HG03354 (cell line): ENCODE results near the gene TMEM184C.
A peak's percentile ranks its signal among the peaks of the same experiment; 100 is the strongest.

ENCODE experiments used
- ATAC-seq: cut with Tn5 transposase; IDR thresholded peaks from one replicate; pipeline ENCODE4 v1.9.1; 2021; ENCODE audit warnings: mild to moderate bottlenecking; ENCODE audit not compliant: unreplicated experiment, poor library complexity, severe bottlenecking

Gene TMEM184C

DNA sequence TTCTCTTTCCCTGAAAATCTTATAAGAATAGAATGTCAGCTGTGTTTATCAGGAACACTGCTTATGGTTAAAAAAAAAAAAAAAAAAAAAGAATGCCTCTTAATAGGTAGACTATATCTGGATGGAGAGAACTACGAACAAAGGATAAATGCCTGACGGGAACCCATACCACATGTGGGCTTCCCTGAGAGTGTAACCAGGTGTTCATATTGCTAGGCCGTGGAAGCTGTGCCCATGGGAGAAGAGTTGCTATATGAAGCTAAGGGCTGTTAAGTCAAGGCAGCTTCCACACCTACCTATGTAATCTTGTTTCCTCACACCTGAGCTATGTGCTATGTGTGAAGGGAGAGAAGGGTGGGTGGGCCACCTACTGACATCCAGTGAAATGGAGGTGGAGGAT, 27.3 kb downstream of the TMEM184C start:
- no peak for ATAC-seq

DNA sequence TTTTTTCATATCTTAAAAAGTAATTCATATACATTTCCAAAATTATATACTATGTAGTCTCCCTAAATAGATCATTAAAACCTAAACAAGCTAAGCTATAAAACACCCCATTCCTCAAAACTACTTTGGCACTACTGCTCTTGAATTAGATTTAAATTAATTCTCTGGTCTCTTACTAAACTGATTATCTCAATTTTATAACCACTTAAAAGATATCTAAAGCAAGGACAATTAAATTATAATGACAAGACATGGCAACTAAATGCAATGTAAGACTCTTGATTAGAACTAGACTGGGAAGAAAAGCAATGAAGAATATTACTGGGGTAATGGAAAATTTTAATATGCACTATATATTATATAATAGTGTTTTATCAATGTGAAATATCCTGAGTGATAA, 27.9 kb downstream of the TMEM184C start:
- ATAC-seq = no peak

DNA sequence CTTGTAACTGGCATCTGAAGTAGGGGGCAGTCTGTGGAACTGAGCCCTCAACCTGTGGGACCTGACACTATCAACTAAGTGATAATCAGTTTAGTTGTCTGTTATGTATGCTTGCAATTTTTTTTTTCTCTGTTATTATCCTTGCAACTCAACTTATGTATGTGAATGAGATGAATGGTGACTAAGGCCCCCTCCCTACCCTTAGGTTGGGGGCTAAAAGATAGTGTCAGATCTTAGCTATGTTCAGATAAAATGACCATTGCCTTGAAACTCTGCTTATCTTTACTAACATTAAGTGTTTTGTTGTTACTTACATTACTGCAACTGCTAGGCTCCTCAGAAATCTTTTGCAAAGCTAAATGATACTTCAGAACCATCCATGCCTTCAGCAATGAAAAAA, 31.5 kb downstream of the TMEM184C start:
- ATAC-seq = no peak

DNA sequence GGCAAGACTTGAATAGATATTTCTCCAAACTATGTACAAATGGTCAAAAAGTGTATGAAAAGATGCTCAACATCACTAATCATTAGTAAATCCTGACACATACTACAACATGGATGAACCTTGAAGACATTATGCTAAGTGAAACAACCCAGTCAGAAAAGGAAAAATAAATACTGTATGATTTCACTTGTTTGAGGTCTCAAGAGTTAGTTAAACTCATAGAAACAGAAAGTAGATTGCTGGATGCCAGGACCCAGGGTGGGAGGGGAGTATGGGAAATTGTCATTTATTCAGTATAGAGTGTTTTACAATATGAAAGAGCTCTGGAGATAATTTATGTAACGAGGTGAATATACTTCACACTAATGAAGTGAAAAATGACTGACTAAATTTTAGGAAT, 34.4 kb downstream of the TMEM184C start:
- ATAC-seq = peak; percentile 61

DNA sequence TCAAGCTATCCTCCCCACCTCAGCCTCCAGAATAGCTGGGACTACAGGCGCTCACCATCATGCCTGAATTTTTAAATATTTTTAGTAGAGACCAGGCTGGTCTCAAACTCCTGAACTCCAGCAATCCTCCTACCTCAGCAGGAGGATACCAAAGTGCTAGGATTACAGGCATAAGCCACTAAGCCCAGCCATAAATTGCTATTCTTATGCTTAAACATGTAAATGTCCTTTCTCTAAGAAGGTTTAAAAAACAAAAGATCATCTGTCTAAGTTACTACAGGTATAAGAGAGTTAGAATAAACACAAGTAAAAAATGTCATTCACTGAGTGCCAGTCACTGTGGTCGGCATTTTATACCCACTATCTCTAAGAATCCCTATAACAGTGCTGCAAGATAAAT, 38.4 kb downstream of the TMEM184C start:
- ATAC-seq = no peak

DNA sequence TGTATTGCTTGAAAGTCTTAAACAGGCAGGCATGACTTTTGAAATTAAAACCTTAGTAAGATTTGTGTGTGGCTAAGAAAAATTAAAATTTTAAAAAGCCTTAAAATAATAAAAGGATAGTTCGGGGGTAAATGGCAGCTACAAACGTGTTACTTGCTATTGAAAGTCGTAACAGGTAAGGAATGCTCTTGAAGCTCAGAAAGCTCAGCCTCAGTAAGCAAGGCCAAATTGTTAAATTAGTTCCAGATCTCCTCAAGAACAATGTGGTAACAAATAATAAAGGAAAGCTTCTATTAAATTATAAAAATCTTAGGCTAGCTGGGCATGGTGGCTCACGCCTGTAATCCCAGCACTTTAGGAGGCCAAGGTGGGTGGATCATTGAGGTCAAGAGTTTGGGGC, 41.3 kb downstream of the TMEM184C start:
- no peak for ATAC-seq

DNA sequence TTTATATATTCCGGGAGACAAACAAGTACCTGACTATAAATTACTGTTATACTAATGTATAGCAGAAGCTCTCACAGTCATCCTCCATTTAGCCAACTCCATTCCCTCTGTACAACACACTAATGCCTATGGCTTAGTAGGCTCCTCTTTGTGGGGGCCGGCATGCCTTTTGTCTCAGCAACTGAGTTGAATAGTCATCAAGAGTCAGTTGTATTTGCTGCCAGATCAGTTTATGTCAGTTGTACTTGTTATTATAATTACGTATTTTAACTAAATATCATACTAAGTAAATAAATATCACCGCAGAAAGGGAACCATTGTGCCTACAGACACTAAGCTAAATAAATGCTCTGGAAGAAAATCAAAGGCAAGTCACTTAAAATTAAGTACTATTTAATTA, 56.9 kb downstream of the TMEM184C start:
- no peak for ATAC-seq

DNA sequence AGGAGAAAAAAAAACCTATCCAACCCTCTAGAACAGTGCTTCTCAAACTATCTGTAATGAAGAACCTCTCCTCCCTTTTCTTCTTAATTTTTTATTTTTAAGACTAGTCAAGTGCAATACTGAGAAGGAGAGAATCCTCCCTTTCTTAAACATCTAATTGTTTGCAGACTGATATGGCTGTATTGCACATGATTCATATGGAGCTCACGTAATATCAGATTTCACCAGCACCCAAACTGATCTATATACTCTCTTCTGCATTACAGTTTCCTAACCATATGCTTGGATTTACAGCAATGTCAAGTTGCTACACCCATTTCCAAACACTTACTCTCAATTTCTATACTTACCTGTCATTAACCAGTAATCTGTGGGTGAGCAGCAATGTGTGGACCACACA, 57.3 kb downstream of the TMEM184C start:
- ATAC-seq = no peak

DNA sequence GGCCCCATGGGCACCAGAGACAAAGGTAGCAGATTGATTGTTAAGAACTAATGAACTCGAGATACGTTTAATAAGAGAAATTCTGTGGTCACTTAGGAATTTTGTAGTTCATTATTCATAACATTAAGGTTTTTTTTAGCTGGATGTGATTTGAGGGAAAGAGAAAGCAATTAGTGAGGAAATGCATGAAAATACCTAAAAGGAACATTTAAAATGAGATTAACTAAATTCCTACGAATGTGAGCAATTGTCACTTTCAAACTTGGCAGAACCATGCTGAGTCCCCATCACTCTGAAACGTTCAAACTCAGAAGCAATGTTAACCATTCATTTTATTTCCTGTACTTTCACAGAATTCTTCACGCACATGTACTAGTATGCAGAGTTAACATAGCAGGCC, 60.9 kb downstream of the TMEM184C start:
- no peak for ATAC-seq

DNA sequence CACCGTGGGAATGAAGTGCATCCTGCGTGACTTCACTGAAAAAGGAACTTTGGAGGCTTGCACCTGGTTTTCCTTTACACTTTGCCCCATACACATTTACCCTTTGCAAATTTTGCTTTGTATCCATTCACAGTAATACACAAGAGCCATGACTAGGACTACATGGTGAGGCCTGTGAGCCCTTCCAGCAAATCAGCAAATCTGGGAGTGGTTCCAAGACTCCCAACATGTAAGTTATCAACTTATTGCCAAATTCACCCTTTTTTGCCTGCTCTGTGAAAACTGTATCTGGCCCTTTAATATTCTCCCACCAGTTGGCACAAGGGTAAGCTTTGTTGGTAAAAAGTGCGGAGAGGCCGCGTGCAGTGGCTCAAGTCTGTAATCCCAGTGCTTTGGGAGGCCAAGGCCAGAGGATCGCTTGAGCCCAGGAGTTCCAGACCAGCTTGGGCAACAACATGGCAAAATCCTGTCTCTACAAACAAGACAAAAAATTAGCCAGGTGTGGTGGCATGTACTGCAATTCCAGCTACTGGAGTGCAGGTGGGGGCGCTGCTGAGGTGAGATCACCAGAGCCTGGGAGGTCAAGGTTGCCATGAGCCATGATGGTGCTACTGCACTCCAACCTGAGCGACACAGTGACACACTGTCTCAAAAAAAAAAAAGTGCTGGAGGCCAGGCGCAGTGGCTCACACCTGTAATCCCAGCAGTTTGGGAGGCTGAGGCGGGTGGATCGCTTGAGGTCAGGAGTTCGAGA, 61.8 kb downstream of the TMEM184C start:
- ATAC-seq = no peak

DNA sequence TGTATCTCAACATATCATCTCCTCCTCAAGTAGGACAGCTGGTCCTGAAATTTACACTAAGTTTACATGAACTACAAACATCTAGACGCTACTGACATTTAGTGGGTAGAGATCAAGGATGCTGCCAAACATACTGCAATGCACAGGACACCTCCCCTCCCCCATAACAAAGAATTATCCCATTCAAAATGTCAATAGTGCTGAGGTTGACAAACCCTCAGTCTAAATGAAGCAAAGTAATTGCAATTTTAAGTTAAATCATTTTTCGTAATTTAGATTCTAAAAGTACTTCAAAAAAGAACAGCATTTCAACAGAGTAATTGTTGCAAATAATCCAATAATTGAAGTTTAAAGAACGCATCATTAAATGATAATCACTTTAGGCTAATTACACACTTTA, 65.6 kb downstream of the TMEM184C start:
- ATAC-seq = no peak

DNA sequence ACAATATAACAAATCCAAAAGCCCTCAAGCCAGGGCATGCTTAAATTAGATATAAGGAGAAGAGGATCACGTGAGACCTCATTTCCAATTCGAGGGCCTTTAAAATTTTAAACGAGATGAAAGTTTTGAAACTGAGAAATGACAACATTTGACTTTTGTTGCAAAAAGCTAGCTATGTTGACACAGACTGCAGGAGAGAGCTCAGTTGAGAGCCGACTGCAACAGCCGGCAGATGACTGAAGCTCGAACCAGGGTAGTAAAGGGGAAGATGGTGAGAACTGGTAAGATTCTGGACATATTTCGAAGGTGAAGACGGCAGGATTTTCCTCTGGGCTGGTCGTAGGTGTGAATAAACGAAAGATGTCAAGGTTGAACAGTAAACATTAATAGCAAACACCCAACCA, 66.0 kb downstream of the TMEM184C start:
- peak; percentile 16 for ATAC-seq

DNA sequence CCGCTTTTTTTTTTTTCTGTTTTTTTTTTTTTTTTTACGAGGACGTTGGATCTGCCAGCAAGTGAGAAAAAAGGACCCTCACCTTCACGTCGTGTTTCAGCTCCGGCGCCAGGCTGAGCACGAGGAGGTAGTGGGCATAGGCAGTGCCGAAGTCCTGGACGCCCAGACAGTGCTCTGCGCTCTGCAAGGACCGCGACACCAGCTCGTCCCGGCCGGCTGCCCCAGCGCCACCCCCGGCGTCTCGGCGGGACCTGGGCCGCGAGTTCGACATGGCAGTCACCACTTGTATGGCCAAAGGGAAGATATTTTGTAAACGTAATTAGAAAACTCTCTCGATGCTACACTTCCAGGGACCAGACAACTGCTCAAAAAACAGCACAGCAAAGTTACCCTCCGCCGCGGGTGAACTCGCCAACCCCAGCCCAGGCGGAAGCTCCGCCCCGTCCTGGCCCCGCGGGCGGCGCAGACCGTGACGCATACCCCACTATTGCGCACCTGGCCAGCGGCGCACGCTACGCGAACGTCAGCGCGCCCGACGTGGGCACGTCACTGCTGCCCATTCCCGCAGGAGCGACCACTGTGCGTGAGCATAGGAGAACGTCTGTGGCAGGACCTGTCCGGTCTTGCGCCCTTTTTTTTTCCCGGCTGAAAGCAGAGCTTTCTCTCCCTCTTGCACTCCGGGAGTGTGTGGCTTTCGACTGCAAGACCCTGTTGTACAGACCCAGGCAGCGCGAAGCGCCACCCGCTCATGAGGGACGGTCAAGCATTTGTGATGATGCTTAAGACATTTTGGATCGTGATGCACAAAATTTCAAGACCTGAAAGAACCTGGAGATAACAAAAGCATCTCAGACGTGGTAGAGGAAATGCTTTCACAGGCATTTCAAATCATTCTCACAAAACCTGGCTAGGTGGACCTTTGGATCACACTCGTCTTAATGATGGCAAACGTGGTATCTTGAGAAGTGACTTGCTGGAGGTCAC, 66.8 kb downstream of the TMEM184C start, which contains the start of gene PRMT9:
TSS of gene PRMT9 (minus strand) at position 447 of the 984 bp plus-strand sequence. CDS start at position 271, 176 bp downstream.
- ATAC-seq = peak; percentile 99

DNA sequence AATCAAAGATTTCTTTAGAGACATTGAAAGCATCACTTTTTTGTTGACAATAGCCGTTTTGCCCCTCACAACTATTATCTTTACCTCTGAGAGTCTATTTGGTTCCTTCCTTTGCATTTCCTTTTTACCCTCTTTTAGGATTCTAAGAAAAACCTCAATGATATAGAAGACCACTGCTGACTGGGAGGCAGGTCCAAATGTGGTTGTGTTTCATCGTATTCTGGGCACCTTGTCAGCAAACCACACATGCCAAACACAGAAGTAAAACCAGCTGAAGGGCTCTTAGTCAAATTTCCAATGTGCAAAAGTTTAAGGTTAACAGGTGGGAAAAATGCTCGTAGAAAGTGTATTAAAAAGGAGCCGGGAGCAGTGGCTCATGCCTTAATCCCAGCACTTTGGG, 71.9 kb downstream of the TMEM184C start:
- ATAC-seq = no peak

DNA sequence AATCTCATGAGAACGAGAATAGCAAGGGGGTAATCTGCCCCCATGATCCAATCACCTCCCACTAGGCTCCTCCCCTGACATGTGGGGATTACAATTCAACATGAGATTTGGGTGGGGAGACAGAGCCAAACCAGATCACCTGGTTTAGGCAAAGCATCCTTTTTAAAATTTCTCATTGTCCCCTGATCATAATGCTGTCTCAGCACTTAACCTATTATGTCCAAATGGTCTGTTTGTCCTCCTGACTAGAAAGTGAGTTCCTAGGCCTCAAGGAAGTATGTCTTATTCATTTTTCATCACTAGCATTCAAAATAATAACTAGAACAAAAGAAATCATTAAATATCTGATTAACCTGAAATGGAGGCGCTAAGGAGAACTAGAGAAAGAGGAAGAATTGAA, 74.6 kb downstream of the TMEM184C start:
- no peak for ATAC-seq

DNA sequence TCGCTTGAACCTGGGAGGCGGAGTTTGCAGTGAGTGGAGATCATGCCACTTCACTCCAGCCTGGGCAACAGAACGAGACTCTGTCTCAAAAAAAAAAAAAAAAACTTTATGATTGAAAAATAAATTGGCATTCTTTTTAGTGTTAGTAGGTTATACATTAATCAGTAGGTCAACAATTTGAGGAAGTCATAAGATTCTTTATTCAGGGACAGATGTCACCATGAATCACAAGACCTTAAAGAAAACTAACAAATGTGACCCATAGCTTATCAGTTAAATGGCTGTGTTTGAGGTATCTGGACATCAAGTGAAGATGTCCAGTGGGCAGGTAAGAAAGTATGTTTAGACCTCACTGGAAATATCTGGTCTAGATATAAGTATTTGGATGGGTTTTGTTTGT, 76.0 kb downstream of the TMEM184C start:
- ATAC-seq = no peak

DNA sequence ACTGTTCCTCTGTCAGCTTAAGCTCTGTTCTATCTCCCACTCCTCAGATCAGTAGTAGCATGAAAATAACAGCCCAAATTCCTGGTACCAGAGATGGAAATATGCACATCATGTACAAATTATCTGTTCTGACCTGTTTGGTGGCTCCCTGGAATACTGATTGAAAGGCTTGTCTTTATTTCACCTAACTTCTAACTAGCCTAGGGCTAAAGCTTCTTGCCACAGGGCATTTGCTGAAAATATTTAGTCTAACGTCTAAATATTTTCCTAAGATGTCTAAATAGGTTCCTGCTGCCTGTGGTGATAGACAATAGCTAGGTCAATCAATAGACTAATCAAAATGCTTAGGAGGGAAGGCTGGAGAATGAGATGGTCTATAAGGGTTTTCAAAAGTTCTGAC, 79.7 kb downstream of the TMEM184C start:
- no peak for ATAC-seq

DNA sequence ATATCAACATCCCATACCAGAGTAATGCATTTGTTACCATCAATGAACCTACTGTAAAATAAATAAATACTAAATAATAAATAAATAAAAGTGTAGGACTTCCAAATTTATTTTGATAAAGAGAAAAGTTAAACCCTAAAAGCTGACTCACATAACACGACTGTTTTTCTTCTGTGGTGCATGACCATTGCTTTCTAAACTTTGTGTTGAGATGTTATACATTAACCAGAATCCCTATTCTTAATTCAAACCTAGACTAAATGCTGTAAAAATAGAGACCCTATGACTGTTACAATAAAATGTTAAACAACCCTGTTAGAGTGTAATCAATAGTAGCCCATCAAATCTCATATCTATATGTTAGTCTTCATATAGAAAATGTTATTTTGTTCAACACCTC, 87.6 kb downstream of the TMEM184C start:
- peak; percentile 62 for ATAC-seq

DNA sequence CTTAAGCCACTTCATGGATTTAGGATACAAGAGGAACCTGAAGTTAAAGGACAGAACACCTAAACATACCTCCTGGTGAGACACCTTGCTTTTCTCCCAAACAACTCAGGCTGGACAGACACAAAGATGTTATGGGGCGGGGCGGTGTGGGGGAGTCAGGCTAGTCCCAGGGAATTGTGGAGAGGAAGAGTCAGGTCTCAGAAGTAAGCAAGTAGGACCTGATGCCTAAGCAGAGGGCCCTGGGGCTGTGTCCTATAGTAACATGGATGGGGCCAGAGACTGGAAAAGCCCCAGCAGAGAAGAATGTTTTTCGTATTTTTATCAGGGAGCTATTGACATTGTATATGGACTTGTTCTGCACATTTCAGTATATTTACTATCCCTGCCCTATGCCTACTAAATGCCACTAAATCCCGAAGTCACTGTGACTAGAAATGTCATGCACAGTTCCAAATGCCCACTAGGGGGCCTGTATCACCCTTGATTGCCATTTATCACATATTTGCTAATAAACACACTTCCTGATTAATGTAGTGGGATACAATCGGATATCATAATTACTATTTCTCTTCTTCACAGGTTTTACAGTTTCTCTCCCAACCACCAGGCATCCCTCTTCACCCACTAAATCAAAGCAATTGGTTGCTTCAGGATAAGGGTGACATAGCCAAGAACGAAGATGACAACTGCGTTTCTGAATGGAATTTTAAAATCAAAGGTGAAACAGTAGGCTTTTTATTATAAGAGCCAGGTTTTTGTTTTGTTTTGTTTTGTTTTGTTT, 90.9 kb downstream of the TMEM184C start:
- peak; percentile 77 for ATAC-seq

DNA sequence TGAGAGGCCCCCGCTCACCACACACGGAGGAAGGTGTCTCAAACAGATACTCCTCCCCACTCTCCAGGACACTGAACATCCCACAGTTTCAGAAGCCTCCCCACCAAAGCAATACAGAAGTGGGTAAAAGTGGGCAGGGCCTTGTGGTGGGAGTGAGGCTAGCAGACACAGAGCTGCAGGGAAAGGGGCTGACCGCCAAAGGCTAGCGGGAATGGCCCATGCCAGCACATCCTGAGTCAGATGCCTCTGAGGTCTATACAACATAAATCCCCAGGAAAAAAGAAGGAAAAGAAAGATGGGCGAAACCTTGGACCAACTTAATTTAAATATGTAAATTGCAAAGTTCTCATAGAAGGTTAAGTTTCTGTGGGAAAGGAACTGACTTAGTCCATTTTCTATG, 92.8 kb downstream of the TMEM184C start:
- no peak for ATAC-seq
